Upper lobe of left lung (tissue), 6 donors: ENCODE measurements around the gene CYTL1. TPM values are rescaled to one million over a fixed set of nuclear protein-coding genes. Genes with fewer than 3 reads are reported as not detected.

ENCODE experiments used
- ATAC-seq, 2 donors: fragments of 200-7000 bp; cut with Tn5 transposase; one replicate each; pipeline ENCODE4 v1.9.1; 2022; ENCODE audit warnings: mild to moderate bottlenecking in 2 of 2, moderate library complexity in 2 of 2; ENCODE audit not compliant: low FRiP score in 2 of 2
- DNase-seq, 2 donors: peaks; one replicate each; pipeline ENCODE4 v3.0.0-alpha.2; 2019 to 2020
- H3K27ac ChIP-seq, 4 donors: fragments of 200-600 bp; sonication (generic); one replicate each; pipeline ENCODE4 v1.5.1; 2016 to 2019
- H3K27me3 ChIP-seq, 4 donors: fragments of 200-600 bp; sonication (generic); one replicate each; pipeline ENCODE4 v1.5.1; 2017 to 2019
- H3K36me3 ChIP-seq, 4 donors: fragments of 200-600 bp; sonication (generic); one replicate each; pipeline ENCODE4 v1.5.1; 2016 to 2019
- H3K4me1 ChIP-seq, 4 donors: fragments of 200-600 bp; sonication (generic); one replicate each; pipeline ENCODE4 v1.5.1; 2018 to 2019
- H3K4me3 ChIP-seq, 4 donors: fragments of 200-600 bp; sonication (generic); one replicate each; pipeline ENCODE4 v1.5.1; 2017 to 2019; ENCODE audit warnings: mild to moderate bottlenecking in 2 of 4, moderate library complexity in 1 of 4
- H3K9me3 ChIP-seq, 4 donors: fragments of 200-600 bp; sonication (generic); one replicate each; pipeline ENCODE4 v1.5.1; 2018 to 2019
- EP300 ChIP-seq, 4 donors: sonication (generic); formaldehyde crosslinking; IDR thresholded peaks; one replicate each; pipeline ENCODE4 v1.5.1; 2017; ENCODE audit warnings: antibody characterized with exemption in 4 of 4, control low read depth in 2 of 4
- POLR2A ChIP-seq, 4 donors: fragments of 450-650 bp; IDR thresholded peaks; one replicate each; pipeline ENCODE4 v1.5.1; 2016 to 2017; ENCODE audit warnings: antibody characterized with exemption in 4 of 4, mild to moderate bottlenecking in 2 of 4
- POLR2AphosphoS5 ChIP-seq, 2 donors: sonication (generic); formaldehyde crosslinking; IDR thresholded peaks; one replicate each; pipeline ENCODE4 v1.5.1; 2017; ENCODE audit warnings: antibody characterized with exemption in 2 of 2
- WGBS, 2 donors: methylation state at CpG; one replicate each; pipeline ENCODE4 v1.1.5; 2017 to 2018; 5-methylcytosine and 5-hydroxymethylcytosine counted together
- total RNA-seq, 6 donors: library from RNA; depleted of rRNA in 4 of 6; stranded (reverse); fragments of >200 nt in 4 of 6; gene quantifications; one replicate each; pipeline versions ENCODE4 v1.1.0 to v1.2.1, GENCODE V29; 2016 to 2021
- TF ChIP-seq, protein P1 (sequence below), 6 experiments: fragments of 450-650 bp in 4 of 6; fragments of 200-600 bp in 2 of 6; sonication (generic) in 2 of 6; IDR thresholded peaks; one replicate each; pipeline ENCODE4 v1.5.1; 2016 to 2019; ENCODE audit warnings: antibody characterized with exemption in 6 of 6
- donor health status: DM: no; HTN: no; CAD: no; lungs with moderate emphysema.
- donor health status: DM: no; HTN: yes; CAD: no; lungs with severe emphysema.

CYTL1 gene
- total RNA-seq, 6 donors from 2014 or later = 0.61 to 3.1 (median 0.97) TPM; not detected in 3

DNA sequence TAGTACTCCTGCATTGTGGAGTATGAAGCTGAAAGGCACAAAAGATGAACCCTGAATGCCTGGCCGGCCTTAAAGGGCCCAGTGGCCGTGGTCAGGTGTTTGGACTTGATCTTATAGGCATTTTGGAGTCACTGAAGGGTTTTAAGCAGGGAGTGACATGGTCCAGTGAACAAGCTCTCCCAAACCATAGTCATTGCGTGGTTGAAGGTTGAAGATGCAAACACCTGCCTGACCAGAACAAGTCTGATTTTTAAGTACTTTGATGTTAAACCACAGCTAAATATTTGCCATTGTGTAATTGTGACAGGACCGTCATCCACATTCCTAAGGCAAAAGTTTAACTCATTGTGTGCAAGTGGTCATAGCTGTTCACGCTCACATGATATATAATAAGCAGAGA lies 35.3 kb upstream of the CYTL1 start:
- Histone ChIP-seq H3K9me3 (no peaks in the 10 kb centered on the region), H3K4me1 (peaks cover 14 to 22% (median 18%) of the 10 kb centered on the region in 4 donors), H3K4me3 (no peak overlapping the region), H3K27me3 (peaks cover 0 to 18% (median 3%) of the 10 kb centered on the region in 4 donors), H3K36me3 (no peaks in the 10 kb centered on the region), H3K27ac (no peak overlapping the region)
- ATAC-seq (no peak), DNase-seq (no peak)
- WGBS, 2 donors = 57 to 62% methylated on average over 5 of the region's 5 CpGs
- TF ChIP-seq, protein P1, sequence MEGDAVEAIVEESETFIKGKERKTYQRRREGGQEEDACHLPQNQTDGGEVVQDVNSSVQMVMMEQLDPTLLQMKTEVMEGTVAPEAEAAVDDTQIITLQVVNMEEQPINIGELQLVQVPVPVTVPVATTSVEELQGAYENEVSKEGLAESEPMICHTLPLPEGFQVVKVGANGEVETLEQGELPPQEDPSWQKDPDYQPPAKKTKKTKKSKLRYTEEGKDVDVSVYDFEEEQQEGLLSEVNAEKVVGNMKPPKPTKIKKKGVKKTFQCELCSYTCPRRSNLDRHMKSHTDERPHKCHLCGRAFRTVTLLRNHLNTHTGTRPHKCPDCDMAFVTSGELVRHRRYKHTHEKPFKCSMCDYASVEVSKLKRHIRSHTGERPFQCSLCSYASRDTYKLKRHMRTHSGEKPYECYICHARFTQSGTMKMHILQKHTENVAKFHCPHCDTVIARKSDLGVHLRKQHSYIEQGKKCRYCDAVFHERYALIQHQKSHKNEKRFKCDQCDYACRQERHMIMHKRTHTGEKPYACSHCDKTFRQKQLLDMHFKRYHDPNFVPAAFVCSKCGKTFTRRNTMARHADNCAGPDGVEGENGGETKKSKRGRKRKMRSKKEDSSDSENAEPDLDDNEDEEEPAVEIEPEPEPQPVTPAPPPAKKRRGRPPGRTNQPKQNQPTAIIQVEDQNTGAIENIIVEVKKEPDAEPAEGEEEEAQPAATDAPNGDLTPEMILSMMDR (IDR thresholded peaks at IDR 0.05) = no peak
- TF ChIP-seq EP300 (IDR thresholded peaks at IDR 0.05) (no peak), POLR2A (IDR thresholded peaks at IDR 0.05) (no peak), POLR2AphosphoS5 (IDR thresholded peaks at IDR 0.05) (no peak)

DNA sequence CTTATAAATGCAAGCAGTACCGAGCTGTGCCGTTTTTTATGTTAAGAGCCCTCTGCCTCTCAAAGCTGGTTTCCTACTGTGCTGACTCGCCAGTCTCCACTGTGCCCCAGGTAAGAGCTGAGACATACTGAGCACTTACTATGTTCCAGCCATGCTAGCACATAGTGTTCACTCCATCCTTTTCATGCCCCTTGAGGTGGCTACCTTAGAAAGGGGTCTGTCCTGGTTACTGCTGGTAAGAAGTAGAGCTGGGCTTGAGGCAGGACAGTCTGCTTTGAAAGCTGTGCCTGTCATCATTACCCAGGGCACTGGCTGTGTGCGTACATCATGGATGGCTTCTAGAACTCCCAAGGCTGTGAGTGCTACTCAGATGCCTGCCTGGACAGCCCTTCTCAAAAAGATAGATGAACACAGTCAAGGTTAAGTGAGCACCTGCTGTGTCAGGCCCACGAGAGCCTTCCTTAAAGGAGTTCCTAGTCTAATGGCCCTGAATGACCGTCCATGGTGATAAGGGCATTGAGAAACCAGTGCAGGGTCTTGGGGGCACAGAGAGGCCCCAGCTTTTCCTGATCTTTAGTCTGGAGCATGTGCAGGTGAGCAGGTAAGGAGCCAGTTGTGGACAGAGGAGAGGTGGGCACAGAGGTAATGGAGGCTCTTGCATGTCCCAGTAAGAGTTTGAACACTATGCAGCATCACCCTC lies 33.6 kb upstream of the CYTL1 start:
- ATAC-seq = no peak
- H3K27me3 ChIP-seq = peaks cover 0 to 18% (median 3%) of the 10 kb centered on the region in 4 donors
- H3K27ac ChIP-seq = no peak overlapping the region
- H3K4me3 ChIP-seq = no peak overlapping the region
- no peak for DNase-seq
- no peak for TF ChIP-seq EP300 (IDR thresholded peaks at IDR 0.05)
- no peak for TF ChIP-seq POLR2A (IDR thresholded peaks at IDR 0.05)
- TF ChIP-seq, protein P1 (IDR thresholded peaks at IDR 0.05) = no peak
- TF ChIP-seq POLR2AphosphoS5 (IDR thresholded peaks at IDR 0.05) = no peak
- WGBS, 2 donors = 71 to 72% methylated on average over 5 to 6 of the region's 6 CpGs
- no peaks in the 10 kb centered on the region for H3K36me3 ChIP-seq
- H3K9me3 ChIP-seq = no peaks in the 10 kb centered on the region
- H3K4me1 ChIP-seq = peaks cover 14 to 22% (median 18%) of the 10 kb centered on the region in 4 donors

- Histone ChIP-seq H3K27me3 (peaks cover 0 to 18% (median 3%) of the 10 kb centered on the region in 4 donors), H3K36me3 (no peaks in the 10 kb centered on the region), H3K27ac (no peak overlapping the region), H3K4me1 (peaks cover 14 to 22% (median 18%) of the 10 kb centered on the region in 4 donors), H3K4me3 (peak overlapping the region in 3 of 4 donors; percentile 41 to 56 (median 49)), H3K9me3 (no peaks in the 10 kb centered on the region)
- TF ChIP-seq EP300 (IDR thresholded peaks at IDR 0.05) (no peak), POLR2A (IDR thresholded peaks at IDR 0.05) (no peak), POLR2AphosphoS5 (IDR thresholded peaks at IDR 0.05) (no peak)
- TF ChIP-seq, protein P1 (IDR thresholded peaks at IDR 0.05) = no peak
- WGBS, 2 donors = 24% methylated on average over 18 of the region's 18 CpGs; no CpG with 5 or more reads in 1 of the 2 donors
- peak in 1 of 2 donors; percentile 31 for ATAC-seq
- no peak for DNase-seq
Measured at GRCh38 chr4:5052204-5052702, 33.0 kb upstream of the CYTL1 start.

DNA sequence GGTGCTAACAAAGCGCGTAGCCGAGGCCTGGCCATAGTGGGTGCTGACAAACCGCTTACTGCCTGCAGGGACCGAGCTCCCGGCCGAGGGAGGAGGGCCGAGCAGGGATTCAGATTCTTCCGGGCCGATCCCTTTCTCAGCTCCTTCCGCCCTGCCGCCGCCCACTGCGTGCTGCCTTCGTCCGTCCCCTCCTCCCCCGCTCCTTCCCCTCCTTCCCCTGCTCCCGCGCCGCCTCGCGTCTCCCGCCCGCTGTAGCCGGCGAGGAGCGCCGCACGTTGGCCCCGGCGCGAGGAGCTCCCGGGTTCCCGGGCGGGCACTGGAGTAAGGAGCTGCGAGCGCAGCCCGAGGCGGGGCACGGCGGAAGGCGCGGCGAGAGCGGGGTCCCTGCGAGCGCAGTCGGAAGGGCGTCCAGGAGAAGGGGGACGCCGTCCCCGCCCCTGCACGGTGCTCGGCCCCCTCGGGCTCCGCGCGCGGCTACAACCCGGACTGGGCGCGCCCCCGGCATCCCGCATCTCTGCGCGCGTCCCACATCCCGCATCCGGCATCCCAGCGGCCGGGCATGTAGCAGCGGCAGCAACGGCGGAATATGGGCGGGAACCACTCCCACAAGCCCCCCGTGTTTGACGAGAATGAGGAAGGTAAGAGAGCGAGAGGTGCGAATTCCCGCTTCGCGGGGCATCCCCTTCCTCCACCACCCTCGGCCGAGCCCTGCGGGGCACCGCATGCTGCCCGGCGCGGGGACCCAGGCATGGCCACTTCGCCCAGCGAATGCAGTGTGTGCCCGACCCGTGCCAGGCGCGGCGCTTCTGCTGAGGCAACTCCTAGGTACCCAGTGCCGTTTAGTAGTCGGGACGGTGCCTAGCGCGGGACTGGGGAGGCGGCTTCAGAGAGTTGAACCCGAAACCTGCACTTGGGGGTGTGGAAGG lies 32.3 kb upstream of the CYTL1 start, which contains the start of gene STK32B:
STK32B (plus strand) TSS at position 203 of the 926 bp plus-strand sequence.
- Histone ChIP-seq H3K4me3 (peak within 1 kb of the TSS; percentile 22 to 56 (median 45)), H3K27me3 (peaks cover 0 to 18% (median 3%) of the 10 kb centered on the region in 4 donors), H3K27ac (no peak within 1 kb of the TSS), H3K9me3 (no peaks in the 10 kb centered on the region), H3K36me3 (no peaks in the 10 kb centered on the region), H3K4me1 (peaks cover 14 to 22% (median 18%) of the 10 kb centered on the region in 4 donors)
- ATAC-seq = peak; percentile 36 to 94
- DNase-seq = peak; percentile 38 to 89
- no peak for TF ChIP-seq POLR2A (IDR thresholded peaks at IDR 0.05)
- TF ChIP-seq, protein P1 (IDR thresholded peaks at IDR 0.05) = peak in 1 of 6 experiments; percentile 6
- no peak for TF ChIP-seq POLR2AphosphoS5 (IDR thresholded peaks at IDR 0.05)
- 0 to 3% methylated on average over 1 to 77 of the region's 103 CpGs for WGBS, 2 donors
